ENCODE measurements around the gene B3GALNT2.

- TF ChIP-seq CTCF (IDR thresholded peaks at IDR 0.05; ENCODE audit: insufficient read depth, low read length, poor library complexity, severe bottlenecking) (no peak), EZH2phosphoT487 (conservative IDR thresholded peaks at IDR 0.05; ENCODE audit: low read length) (no peak)
These were observed 9.2 kb downstream of the B3GALNT2 start for GRCh38 chr1:235495030-235495429.
